Muscle layer of duodenum (tissue), 2 donors: Measurements from ENCODE around the gene JPH2.

Experiments used
- H3K27ac ChIP-seq: one replicate; pipeline ENCODE4 v1.7.0; 2013; ENCODE audit warnings: mild to moderate bottlenecking, low read length
- H3K27me3 ChIP-seq: one replicate; pipeline ENCODE4 v1.7.0; 2013; ENCODE audit warnings: low read depth, mild to moderate bottlenecking, control low read depth, low read length
- H3K36me3 ChIP-seq, 2 donors: one replicate each; pipeline ENCODE4 v1.7.0; 2013; ENCODE audit warnings: low read length in 2 of 2, control low read depth in 1 of 2, mild to moderate bottlenecking in 1 of 2; ENCODE audit not compliant: insufficient read depth in 2 of 2, control insufficient read depth in 1 of 2
- H3K4me1 ChIP-seq, 2 donors: one replicate each; pipeline ENCODE4 v1.7.0; 2013; ENCODE audit warnings: low read length in 2 of 2, mild to moderate bottlenecking in 2 of 2, control low read depth in 1 of 2, moderate library complexity in 1 of 2; ENCODE audit not compliant: insufficient read depth in 2 of 2, control insufficient read depth in 1 of 2
- H3K4me3 ChIP-seq, 2 donors: one replicate each; pipeline ENCODE4 v1.7.0; 2013; ENCODE audit warnings: low read length in 2 of 2, low read depth in 1 of 2, mild to moderate bottlenecking in 1 of 2
- H3K9me3 ChIP-seq, 2 donors: one replicate each; pipeline ENCODE4 v1.7.0; 2013; ENCODE audit warnings: low read length in 2 of 2, control low read depth in 1 of 2, mild to moderate bottlenecking in 1 of 2; ENCODE audit not compliant: control insufficient read depth in 1 of 2
- donor health status: healthy.

JPH2 gene

GRCh38 chr20:44081476-44081875 is 105.5 kb downstream of the JPH2 start:
- no peaks in the 10 kb centered on the region for H3K9me3 ChIP-seq
- no peaks in the 10 kb centered on the region for H3K27me3 ChIP-seq
- H3K36me3 ChIP-seq = no peaks in the 10 kb centered on the region
- H3K4me1 ChIP-seq = peaks cover 0 to 7% of the 10 kb centered on the region in 2 donors
- H3K4me3 ChIP-seq = no peak overlapping the region
- no peak overlapping the region for H3K27ac ChIP-seq

GRCh38 chr20:44080646-44081267 is 106.2 kb downstream of the JPH2 start:
- Histone ChIP-seq H3K4me1 (peaks cover 0 to 7% of the 10 kb centered on the region in 2 donors), H3K4me3 (no peak overlapping the region), H3K9me3 (no peaks in the 10 kb centered on the region), H3K27ac (no peak overlapping the region), H3K36me3 (no peaks in the 10 kb centered on the region), H3K27me3 (no peaks in the 10 kb centered on the region)

- no peaks in the 10 kb centered on the region for H3K27me3 ChIP-seq
- H3K4me1 ChIP-seq = peaks cover 0 to 7% of the 10 kb centered on the region in 2 donors
- H3K9me3 ChIP-seq = no peaks in the 10 kb centered on the region
- no peak overlapping the region for H3K4me3 ChIP-seq
- H3K27ac ChIP-seq = no peak overlapping the region
- H3K36me3 ChIP-seq = no peaks in the 10 kb centered on the region
Measured at GRCh38 chr20:44080064-44080463, 106.9 kb downstream of the JPH2 start.

- Histone ChIP-seq H3K4me3 (no peak overlapping the region), H3K4me1 (peaks cover 0 to 10% of the 10 kb centered on the region in 2 donors), H3K9me3 (no peaks in the 10 kb centered on the region), H3K36me3 (no peaks in the 10 kb centered on the region), H3K27me3 (no peaks in the 10 kb centered on the region), H3K27ac (no peak overlapping the region)
Measured at GRCh38 chr20:44079291-44079690, 107.7 kb downstream of the JPH2 start.

GRCh38 chr20:44075950-44076232 is 111.1 kb downstream of the JPH2 start:
- no peak overlapping the region for H3K27ac ChIP-seq
- no peaks in the 10 kb centered on the region for H3K36me3 ChIP-seq
- H3K9me3 ChIP-seq = no peaks in the 10 kb centered on the region
- H3K4me1 ChIP-seq = peaks cover 0 to 10% of the 10 kb centered on the region in 2 donors
- no peaks in the 10 kb centered on the region for H3K27me3 ChIP-seq
- no peak overlapping the region for H3K4me3 ChIP-seq

GRCh38 chr20:44075191-44075949 is 111.6 kb downstream of the JPH2 start:
- Histone ChIP-seq H3K36me3 (no peaks in the 10 kb centered on the region), H3K27me3 (no peaks in the 10 kb centered on the region), H3K4me3 (no peak overlapping the region), H3K4me1 (peaks cover 0 to 6% of the 10 kb centered on the region in 2 donors), H3K9me3 (no peaks in the 10 kb centered on the region), H3K27ac (no peak overlapping the region)

- H3K9me3 ChIP-seq = no peaks in the 10 kb centered on the region
- H3K4me1 ChIP-seq = peaks cover 0 to 3% of the 10 kb centered on the region in 2 donors
- no peak overlapping the region for H3K27ac ChIP-seq
- no peaks in the 10 kb centered on the region for H3K27me3 ChIP-seq
- H3K4me3 ChIP-seq = no peak overlapping the region
- H3K36me3 ChIP-seq = no peaks in the 10 kb centered on the region
Measured at GRCh38 chr20:44074252-44075151, 112.5 kb downstream of the JPH2 start.

- H3K9me3 ChIP-seq = no peaks in the 10 kb centered on the region
- no peaks in the 10 kb centered on the region for H3K36me3 ChIP-seq
- no peak overlapping the region for H3K27ac ChIP-seq
Measured at GRCh38 chr20:44073675-44074071, 113.3 kb downstream of the JPH2 start.

GRCh38 chr20:44073011-44073674 is 113.8 kb downstream of the JPH2 start:
- no peaks in the 10 kb centered on the region for H3K9me3 ChIP-seq
- no peaks in the 10 kb centered on the region for H3K36me3 ChIP-seq
- H3K4me1 ChIP-seq = peaks cover 0 to 3% of the 10 kb centered on the region in 2 donors
- no peaks in the 10 kb centered on the region for H3K27me3 ChIP-seq
- H3K4me3 ChIP-seq = no peak overlapping the region
- no peak overlapping the region for H3K27ac ChIP-seq

More at GRCh38 chr20:44073675-44074071, 113.3 kb downstream of the JPH2 start:
- Histone ChIP-seq H3K27me3 (no peaks in the 10 kb centered on the region), H3K4me3 (no peak overlapping the region), H3K4me1 (peaks cover 0 to 3% of the 10 kb centered on the region in 2 donors)

- no peaks in the 10 kb centered on the region for H3K9me3 ChIP-seq
- no peak overlapping the region for H3K27ac ChIP-seq
- peaks cover 0 to 3% of the 10 kb centered on the region in 2 donors for H3K4me1 ChIP-seq
Measured at GRCh38 chr20:44072384-44072783, 114.6 kb downstream of the JPH2 start.

More at GRCh38 chr20:44072384-44072783, 114.6 kb downstream of the JPH2 start:
- H3K36me3 ChIP-seq = no peaks in the 10 kb centered on the region
- no peak overlapping the region for H3K4me3 ChIP-seq
- no peaks in the 10 kb centered on the region for H3K27me3 ChIP-seq
